GM19035 (cell line): ENCODE measurements around the gene GPR146.

Source experiments
- ATAC-seq: cut with Tn5 transposase; IDR thresholded peaks from one replicate; pipeline ENCODE4 v1.9.1; 2021; ENCODE audit not compliant: unreplicated experiment

The GPR146 gene

GRCh38 chr7:1056785-1057410 lies 12.6 kb downstream of the GPR146 start:
- no peak for ATAC-seq

GRCh38 chr7:1057416-1058291 lies 13.3 kb downstream of the GPR146 start:
- ATAC-seq: no peak

GRCh38 chr7:1058311-1058710 lies 14.0 kb downstream of the GPR146 start:
- no peak for ATAC-seq

- ATAC-seq: no peak
These were observed 14.5 kb downstream of the GPR146 start for GRCh38 chr7:1058821-1059199.

- ATAC-seq: no peak
These were observed 15.1 kb downstream of the GPR146 start for GRCh38 chr7:1059200-1060091.

GRCh38 chr7:1060315-1061072 lies 16.1 kb downstream of the GPR146 start:
- ATAC-seq: no peak

GRCh38 chr7:1061180-1061579 lies 16.8 kb downstream of the GPR146 start:
- no peak for ATAC-seq

GRCh38 chr7:1062296-1063294 lies 18.2 kb downstream of the GPR146 start:
- ATAC-seq: peak; percentile 61

GRCh38 chr7:1063361-1063760 lies 19.0 kb downstream of the GPR146 start:
- no peak for ATAC-seq

- no peak for ATAC-seq
These were observed 20.2 kb downstream of the GPR146 start for GRCh38 chr7:1064581-1064980.

- ATAC-seq: no peak
These were observed 20.9 kb downstream of the GPR146 start for GRCh38 chr7:1065263-1065584.

- ATAC-seq: no peak
These were observed 21.4 kb downstream of the GPR146 start for GRCh38 chr7:1065585-1066241.

GRCh38 chr7:1066242-1066588 lies 21.9 kb downstream of the GPR146 start:
- no peak for ATAC-seq

GRCh38 chr7:1068013-1068412 lies 23.7 kb downstream of the GPR146 start:
- ATAC-seq: no peak

- no peak for ATAC-seq
These were observed 24.3 kb downstream of the GPR146 start for GRCh38 chr7:1068619-1069018.

GRCh38 chr7:1070544-1071011 lies 26.2 kb downstream of the GPR146 start:
- no peak for ATAC-seq

- no peak for ATAC-seq
These were observed 27.4 kb downstream of the GPR146 start for GRCh38 chr7:1071731-1072254.

- no peak for ATAC-seq
These were observed 29.0 kb downstream of the GPR146 start for GRCh38 chr7:1073142-1073977.
